Retinal pigment epithelial cell (primary cell): ENCODE measurements around the gene LRRC4B.
"Not testable (repeated sequence)": the region's sequence is repeated elsewhere in the genome, so short reads cannot be mapped to it uniquely, and the experiment has no call there.

Experiments
- DNase-seq: peaks from one replicate; pipeline ENCODE4 v3.0.0-alpha.2; 2010; ENCODE audit warnings: low read depth
- H3K4me3 ChIP-seq: 2 replicates; pipeline ENCODE4 v1.5.1; 2011; ENCODE audit warnings: mild to moderate bottlenecking, low read length, control low read depth, moderate library complexity
- CTCF ChIP-seq: conservative IDR thresholded peaks from 2 replicates; pipeline ENCODE4 v1.5.1; 2011; ENCODE audit warnings: low read depth, low read length, control low read depth, inconsistent platforms

The LRRC4B gene

DNA sequence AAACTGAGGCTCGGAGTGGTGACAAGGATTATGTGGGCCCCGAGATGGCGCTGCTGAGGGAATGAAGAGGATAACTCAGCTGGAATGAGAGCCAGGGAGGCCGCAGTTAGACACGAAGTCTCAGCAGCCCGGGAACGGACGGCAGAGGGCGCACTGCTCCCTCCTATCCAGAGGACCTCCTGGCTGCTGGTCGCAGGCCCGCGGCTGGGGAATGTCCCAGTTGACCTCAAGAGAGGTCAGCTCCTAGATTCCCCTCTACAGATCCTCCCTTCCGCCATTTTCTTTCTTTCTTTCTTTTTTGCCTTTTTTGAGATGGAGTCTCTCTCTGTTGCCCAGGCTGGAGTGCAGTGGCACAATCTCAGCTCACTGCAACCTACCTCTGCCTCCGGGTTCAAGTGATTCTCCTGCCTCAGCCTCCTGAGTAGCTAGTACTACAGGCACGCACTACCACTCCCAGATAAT, 30.4 kb downstream of the LRRC4B start:
- DNase-seq, result peak; percentile 34
- no peak overlapping the region for H3K4me3 ChIP-seq
- peak; percentile 79 for TF ChIP-seq CTCF

DNA sequence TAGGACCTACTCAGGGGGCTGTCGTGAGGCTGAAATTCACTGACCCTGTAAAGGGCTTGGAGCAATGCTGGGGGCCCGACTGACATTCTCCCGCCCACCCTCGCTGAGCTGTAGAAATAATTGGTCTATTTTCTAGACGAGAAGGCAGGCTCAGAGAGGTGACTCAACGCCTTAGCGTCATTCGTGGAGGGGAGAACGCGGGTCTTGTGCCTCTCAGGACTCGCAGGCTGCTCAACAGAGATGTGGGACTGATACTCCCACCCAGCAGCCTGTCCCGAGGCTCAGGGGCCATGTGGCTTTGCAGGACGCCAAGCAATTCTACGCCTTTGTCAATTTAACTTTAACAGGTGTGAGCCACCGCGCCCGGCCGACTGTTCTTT, 30.9 kb downstream of the LRRC4B start:
- no peak for TF ChIP-seq CTCF
- DNase-seq, result no peak
- no peak overlapping the region for H3K4me3 ChIP-seq

GRCh38 chr19:50536662-50537305, 31.5 kb downstream of the LRRC4B start:
- H3K4me3 ChIP-seq, result no peak overlapping the region
- no peak for DNase-seq
- no peak for TF ChIP-seq CTCF

GRCh38 chr19:50535672-50536187, 32.5 kb downstream of the LRRC4B start:
- no peak for TF ChIP-seq CTCF
- no peak overlapping the region for H3K4me3 ChIP-seq
- no peak for DNase-seq

- no peak overlapping the region for H3K4me3 ChIP-seq
- no peak for DNase-seq
- TF ChIP-seq CTCF, result no peak
Measured at GRCh38 chr19:50534478-50534877, 33.8 kb downstream of the LRRC4B start.

- no peak overlapping the region for H3K4me3 ChIP-seq
- no peak for DNase-seq
- no peak for TF ChIP-seq CTCF
Measured at GRCh38 chr19:50532952-50533351, 35.3 kb downstream of the LRRC4B start.

DNA sequence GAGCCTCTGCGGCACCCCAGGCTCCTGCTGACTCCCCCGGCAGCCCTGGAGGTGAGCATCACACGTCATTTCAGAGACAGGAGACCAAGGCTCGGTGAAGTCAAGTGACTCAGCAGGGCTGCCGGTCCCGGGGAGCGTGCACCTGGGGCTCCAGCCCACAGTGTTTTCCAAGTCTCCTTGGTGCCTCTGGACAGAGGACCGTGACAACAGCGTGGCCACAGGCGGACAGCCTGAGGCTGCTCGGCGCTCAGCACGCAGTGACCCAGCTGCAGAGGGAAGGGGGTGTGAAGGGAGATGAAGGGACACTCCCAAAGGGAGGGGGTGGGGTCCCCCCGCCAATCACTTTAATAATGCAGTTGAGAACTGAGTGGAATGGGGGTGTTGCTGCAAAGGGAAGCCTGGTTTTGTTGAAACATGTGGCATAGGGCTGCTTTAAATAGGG, 37.0 kb downstream of the LRRC4B start:
- DNase-seq, result no peak
- TF ChIP-seq CTCF, result no peak
- H3K4me3 ChIP-seq, result no peak overlapping the region

DNA sequence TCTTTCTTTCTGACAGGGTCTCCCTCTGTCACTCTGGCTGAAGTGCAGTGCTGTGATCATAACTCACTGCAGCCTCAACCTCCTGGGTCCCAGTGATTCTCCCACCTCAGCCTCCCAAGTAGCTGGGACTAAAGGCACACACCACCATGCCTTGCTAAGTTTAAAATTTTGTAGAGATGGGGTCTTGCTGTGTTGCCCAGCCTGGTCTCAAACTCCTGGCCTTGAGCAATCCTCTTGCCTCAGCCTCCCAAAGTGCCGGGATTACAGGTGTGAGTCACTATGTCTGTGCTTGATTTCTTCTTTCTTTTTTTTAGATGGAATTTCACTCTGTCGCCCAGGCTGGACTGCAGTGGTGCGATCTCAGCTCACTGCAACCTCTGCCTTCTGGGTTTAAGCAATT, 40.2 kb downstream of the LRRC4B start:
- not testable (repeated sequence) for DNase-seq, H3K4me3 ChIP-seq
